GM18505 (cell line): ENCODE measurements around the gene FRMD8.

Source experiments
- ATAC-seq: cut with Tn5 transposase; IDR thresholded peaks from one replicate; pipeline ENCODE4 v1.9.1; 2021; ENCODE audit not compliant: unreplicated experiment
- POLR2A ChIP-seq: IDR thresholded peaks from 4 replicates; pipeline ENCODE4 v1.6.1; 2011; ENCODE audit warnings: borderline replicate concordance; ENCODE audit not compliant: insufficient read depth, insufficient read length; ENCODE audit errors: extremely low read depth

FRMD8 gene

DNA sequence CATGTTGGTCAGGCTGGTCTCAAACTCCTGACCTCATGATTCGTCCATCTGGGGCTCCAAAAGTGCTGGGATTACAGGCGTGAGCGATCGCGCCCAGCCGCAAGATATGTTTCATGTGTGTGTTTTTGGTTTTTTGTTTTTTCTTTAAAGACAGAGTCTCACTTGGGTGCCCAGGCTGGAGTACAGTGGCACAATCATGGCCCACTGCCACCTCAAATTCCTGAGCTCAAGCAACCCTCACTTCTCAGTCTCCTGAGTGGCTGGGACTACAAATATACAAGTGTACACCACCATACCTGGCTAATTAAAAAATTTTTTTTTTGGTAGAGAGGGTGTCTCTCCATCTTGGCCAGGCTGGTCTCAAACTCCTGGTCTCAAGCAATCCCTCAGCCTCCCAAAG lies 23.5 kb upstream of the FRMD8 start:
- ATAC-seq, result no peak
- no peak for TF ChIP-seq POLR2A

GRCh38 chr11:65363770-65364169 lies 22.7 kb upstream of the FRMD8 start:
- no peak for TF ChIP-seq POLR2A
- no peak for ATAC-seq

- ATAC-seq, result no peak
- no peak for TF ChIP-seq POLR2A
Measured at GRCh38 chr11:65366340-65366773, 20.1 kb upstream of the FRMD8 start.

- no peak for ATAC-seq
- TF ChIP-seq POLR2A, result no peak
Measured at GRCh38 chr11:65370659-65371049, 15.8 kb upstream of the FRMD8 start.

DNA sequence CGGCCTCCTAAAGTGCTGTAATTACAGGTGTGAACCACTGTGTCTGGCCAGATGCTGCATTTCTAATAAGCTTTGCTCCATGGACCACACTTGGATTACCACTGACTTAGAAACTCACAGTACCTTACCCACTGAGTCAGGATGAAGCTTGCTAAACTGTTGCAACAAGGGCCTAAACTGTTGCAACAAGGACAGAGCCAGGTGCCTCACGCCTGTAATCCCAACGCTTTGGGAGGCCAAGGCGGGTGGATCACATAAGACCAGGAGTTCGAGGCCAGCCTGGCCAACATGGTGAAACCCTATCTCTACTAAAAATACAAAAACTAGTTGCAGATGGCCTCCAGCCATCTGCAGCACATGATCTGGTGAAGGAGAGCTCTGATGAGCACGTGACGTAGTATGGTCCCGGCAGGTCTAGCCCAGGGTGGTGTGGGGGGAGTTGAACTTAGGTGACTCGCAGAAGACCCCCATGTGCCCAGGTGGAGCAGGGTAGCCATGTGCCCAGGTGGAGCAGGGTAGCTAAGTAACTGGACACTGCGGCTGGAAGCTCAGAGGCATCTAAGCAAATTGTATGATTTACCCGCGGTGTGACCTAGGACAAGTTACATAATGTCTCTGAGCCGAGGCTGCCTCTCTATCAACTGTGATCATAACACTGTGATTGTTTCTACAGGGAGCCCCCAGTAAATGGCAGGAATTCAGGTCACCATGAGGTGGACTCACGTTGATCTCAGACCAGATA lies 12.4 kb upstream of the FRMD8 start:
- ATAC-seq, result no peak

DNA sequence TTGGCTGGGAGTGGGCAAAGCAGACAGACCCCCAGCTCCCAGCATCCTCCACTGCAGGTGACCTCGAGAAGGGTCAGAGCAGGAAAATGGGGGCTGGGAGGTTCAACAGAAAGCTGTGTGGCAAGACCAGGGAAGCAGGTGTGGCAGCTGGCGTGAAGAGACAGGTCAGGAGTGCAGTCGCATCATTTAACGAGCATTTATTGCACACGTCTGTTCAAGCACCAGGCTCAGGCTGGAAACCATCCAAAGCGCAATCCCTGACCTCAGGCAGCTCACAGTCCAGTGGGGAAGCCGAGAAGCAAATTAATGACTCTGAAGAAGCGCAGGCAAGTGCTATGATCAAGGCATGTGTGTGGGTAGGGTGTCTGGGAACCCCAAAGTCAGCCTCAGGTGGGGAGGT lies 11.4 kb upstream of the FRMD8 start:
- ATAC-seq, result no peak
- no peak for TF ChIP-seq POLR2A

More for the DNA sequence above, 12.4 kb upstream of the FRMD8 start:
- TF ChIP-seq POLR2A, result no peak

DNA sequence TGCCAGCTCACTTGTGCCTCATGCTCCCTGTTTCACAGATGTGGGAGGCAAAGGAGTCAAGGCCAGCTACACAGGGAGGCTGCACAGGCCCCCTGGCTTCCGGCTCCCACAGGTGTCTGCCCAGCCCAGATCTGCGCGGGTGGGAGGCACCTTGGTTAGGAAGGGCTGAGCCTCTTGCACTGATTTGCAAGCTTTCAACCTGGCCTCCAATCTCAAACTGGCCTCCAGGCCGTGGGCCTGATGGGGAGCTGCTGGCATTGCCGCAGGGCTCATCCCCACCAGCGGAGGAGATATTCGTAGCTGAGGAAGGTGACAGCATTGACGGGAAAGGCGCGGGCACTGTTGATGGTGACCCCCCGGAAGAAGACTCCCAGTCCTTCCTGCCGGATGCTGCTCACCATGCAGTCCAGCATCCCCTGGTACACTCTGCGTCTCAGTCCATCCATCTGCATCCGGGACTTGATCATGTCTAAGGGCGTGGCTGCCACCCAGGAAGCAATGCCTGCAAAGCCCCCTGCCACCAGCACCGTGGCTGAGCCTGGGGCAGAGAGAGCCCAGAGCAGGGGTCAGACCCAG lies 10.2 kb upstream of the FRMD8 start:
- ATAC-seq, result no peak
- no peak for TF ChIP-seq POLR2A

GRCh38 chr11:65377036-65377435 lies 9.4 kb upstream of the FRMD8 start:
- TF ChIP-seq POLR2A, result no peak
- no peak for ATAC-seq

GRCh38 chr11:65377777-65378176 lies 8.7 kb upstream of the FRMD8 start:
- TF ChIP-seq POLR2A, result no peak
- no peak for ATAC-seq

GRCh38 chr11:65378208-65378927 lies 8.1 kb upstream of the FRMD8 start:
- no peak for ATAC-seq
- no peak for TF ChIP-seq POLR2A

DNA sequence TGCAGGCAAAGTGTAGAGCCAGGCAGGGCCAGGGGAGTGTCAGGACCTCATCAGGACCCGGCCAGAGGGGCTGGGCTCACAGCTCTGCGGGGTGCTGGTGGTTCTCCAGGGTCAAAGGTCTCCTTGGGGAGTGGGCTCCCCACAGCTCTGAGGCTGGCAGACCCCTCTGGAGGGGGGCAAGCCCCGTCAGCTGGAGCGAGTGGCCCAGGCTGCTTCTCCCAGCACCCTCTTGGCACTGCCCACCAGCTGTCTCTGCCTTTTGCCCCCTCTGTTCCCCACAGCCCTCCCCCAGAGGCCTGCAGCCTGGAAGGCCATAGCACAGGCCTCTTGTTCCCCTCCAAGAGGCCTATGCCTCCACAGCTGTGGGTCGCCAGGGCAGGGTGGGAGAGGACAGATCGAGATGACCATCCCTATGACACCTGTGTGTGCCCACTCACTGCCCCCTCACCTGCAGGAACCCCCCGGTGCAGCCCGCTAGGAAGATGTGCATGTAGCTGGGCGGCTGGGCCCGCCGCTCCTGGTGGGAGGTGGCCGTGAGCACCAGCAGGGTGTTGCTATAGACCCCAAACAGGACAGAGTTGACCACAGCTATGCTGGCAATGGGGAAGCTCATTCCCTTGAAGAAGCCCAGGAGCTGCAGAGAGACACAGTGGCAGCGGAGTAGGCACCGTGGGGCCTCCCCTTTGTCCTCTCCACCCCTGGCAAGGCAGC lies 7.4 kb upstream of the FRMD8 start:
- TF ChIP-seq POLR2A, result no peak
- ATAC-seq, result no peak

DNA sequence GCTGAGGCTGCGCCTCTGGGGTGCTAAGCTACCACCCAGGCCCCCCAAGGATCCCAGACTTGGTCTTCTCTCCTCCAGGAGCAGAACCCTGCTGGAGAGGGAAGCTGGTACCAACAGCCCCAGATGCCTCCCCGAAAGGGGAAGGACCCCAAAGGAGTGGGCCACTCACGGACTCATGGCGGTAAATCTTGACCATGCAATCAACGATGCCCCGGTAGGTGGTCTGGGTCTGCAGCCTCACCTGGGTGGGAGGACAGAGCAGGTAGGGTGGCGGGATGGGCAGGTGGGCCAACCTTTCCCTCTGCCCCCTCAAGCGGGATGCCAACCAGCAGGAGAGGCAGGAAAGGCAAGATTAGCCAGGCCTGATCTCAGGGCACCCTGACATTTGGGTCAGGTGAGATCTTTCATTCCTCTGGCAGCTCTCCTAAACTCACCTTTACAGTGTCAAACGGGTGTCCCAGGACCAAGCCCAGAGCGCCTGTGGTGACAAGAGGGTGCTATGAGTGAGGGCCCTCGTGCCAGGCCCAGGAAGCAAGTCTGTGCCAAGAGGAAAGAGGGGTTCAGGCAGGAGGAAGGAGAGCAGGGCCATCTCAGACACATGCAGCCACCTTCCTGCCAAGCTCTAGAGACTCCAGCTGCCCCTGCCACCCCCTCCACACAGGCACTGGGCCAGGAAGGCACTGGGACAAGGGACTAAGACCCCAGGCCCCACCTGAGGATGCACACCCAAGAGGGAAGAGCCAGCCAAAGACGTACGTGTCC lies 6.6 kb upstream of the FRMD8 start:
- ATAC-seq, result no peak

More for the DNA sequence above, 6.6 kb upstream of the FRMD8 start:
- TF ChIP-seq POLR2A, result no peak
